Mesendoderm (in vitro differentiated cells): ENCODE measurements around the gene COL19A1.

Source experiments
- DNase-seq: peaks from one replicate; pipeline ENCODE4 v3.0.0; 2013
- H2AK5ac ChIP-seq: 2 replicates; pipeline ENCODE4 v1.6.1; 2013; ENCODE audit warnings: low read length, inconsistent platforms
- H2BK120ac ChIP-seq: 2 replicates; pipeline ENCODE4 v1.6.1; 2013; ENCODE audit warnings: low read depth, mild to moderate bottlenecking, low read length, moderate library complexity, mixed read lengths
- H2BK15ac ChIP-seq: replicated peaks from 2 replicates; pipeline ENCODE4 v1.6.1; 2013; ENCODE audit warnings: low read depth, mild to moderate bottlenecking, moderate library complexity
- H2BK5ac ChIP-seq: 2 replicates; pipeline ENCODE4 v1.6.1; 2013; ENCODE audit warnings: low read length, inconsistent platforms
- H3K18ac ChIP-seq: 2 replicates; pipeline ENCODE4 v1.6.1; 2013; ENCODE audit warnings: mild to moderate bottlenecking, low read length, mixed read lengths
- H3K23ac ChIP-seq: one replicate; pipeline ENCODE4 v1.6.1; 2013; ENCODE audit warnings: low read length
- H3K27ac ChIP-seq: 2 replicates; pipeline ENCODE4 v1.5.1; 2013; ENCODE audit warnings: low read depth, mild to moderate bottlenecking, inconsistent platforms, low read length, moderate library complexity
- H3K27me3 ChIP-seq: 2 replicates; pipeline ENCODE4 v1.6.1; 2013; ENCODE audit warnings: low read length, control low read depth, mild to moderate bottlenecking, inconsistent platforms; ENCODE audit not compliant: insufficient read depth, poor library complexity
- H3K36me3 ChIP-seq: 2 replicates; pipeline ENCODE4 v1.6.1; 2013; ENCODE audit warnings: low read length, inconsistent platforms; ENCODE audit not compliant: control insufficient read depth, insufficient read depth
- H3K4ac ChIP-seq: one replicate; pipeline ENCODE4 v1.6.1; 2013; ENCODE audit warnings: low read depth, mild to moderate bottlenecking, low read length, moderate library complexity
- H3K4me1 ChIP-seq: 2 replicates; pipeline ENCODE4 v1.6.1; 2013; ENCODE audit warnings: low read depth, low read length, inconsistent platforms; ENCODE audit not compliant: control insufficient read depth
- H3K4me2 ChIP-seq: 2 replicates; pipeline ENCODE4 v1.6.1; 2013; ENCODE audit warnings: low read length
- H3K4me3 ChIP-seq: 2 replicates; pipeline ENCODE4 v1.5.1; 2013; ENCODE audit warnings: mild to moderate bottlenecking, low read length
- H3K56ac ChIP-seq: one replicate; pipeline ENCODE4 v1.6.1; 2013; ENCODE audit warnings: low read length
- H3K79me1 ChIP-seq: 2 replicates; pipeline ENCODE4 v1.6.1; 2013; ENCODE audit warnings: low read length, inconsistent platforms
- H3K79me2 ChIP-seq: 2 replicates; pipeline ENCODE4 v1.6.1; 2013; ENCODE audit warnings: mild to moderate bottlenecking, low read length; ENCODE audit not compliant: control insufficient read depth, insufficient read depth
- H3K9ac ChIP-seq: 2 replicates; pipeline ENCODE4 v1.6.1; 2013; ENCODE audit warnings: low read length, inconsistent platforms
- H4K5ac ChIP-seq: one replicate; pipeline ENCODE4 v1.6.1; 2013; ENCODE audit warnings: low read length
- H4K8ac ChIP-seq: one replicate; pipeline ENCODE4 v1.6.1; 2013; ENCODE audit warnings: low read depth, mild to moderate bottlenecking, control low read depth, low read length, moderate library complexity
- WGBS: extraction: QIAGEN DNeasy Blood & Tissue Kit; methylation state at CpG from one replicate; pipeline ENCODE4 v1.1.7; 2013; ENCODE audit warnings: low lambda C conversion rate, missing lambda C conversion rate; ENCODE audit not compliant: insufficient coverage; ENCODE audit errors: extremely low coverage; 5-methylcytosine and 5-hydroxymethylcytosine counted together

Gene COL19A1

DNA sequence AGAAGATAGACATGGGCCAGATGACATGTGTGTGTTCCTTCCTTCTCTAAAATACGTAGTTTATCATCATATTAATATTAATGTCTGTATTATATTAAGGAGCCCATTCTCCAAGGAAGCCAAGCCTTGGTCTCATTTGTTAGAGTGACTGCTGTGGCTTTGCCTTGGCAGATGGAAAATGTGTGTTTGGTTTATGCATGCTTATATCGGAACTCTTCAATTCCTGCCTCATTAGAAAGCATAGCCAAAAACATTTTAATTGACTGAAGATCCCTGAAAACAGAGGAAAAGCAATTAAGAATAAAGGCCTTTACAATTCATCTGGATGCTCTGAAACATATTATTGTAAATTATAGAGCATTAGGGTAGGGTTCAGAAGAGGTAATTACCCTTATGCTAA lies 330.2 kb downstream of the COL19A1 start:
- Histone ChIP-seq H3K4me1 (no peaks in the 10 kb centered on the region), H3K18ac (no peak overlapping the region), H3K23ac (no peak overlapping the region), H3K56ac (no peak overlapping the region), H3K79me1 (no peaks in the 10 kb centered on the region), H3K9ac (no peak overlapping the region), H3K4ac (no peak overlapping the region), H3K27ac (no peak overlapping the region), H2BK5ac (no peak overlapping the region), H3K4me2 (no peak overlapping the region), H3K36me3 (no peaks in the 10 kb centered on the region), H4K5ac (no peak overlapping the region), H3K27me3 (no peaks in the 10 kb centered on the region), H2AK5ac (no peak overlapping the region), H3K79me2 (no peaks in the 10 kb centered on the region), H4K8ac (no peak overlapping the region), H3K4me3 (no peak overlapping the region), H2BK120ac (no peak overlapping the region), H2BK15ac (no peak overlapping the region)
- no CpG with 5 or more reads among the region's 2 CpGs for WGBS
- DNase-seq = no peak

GRCh38 chr6:70198785-70199184 lies 332.4 kb downstream of the COL19A1 start:
- H3K4ac ChIP-seq = no peak overlapping the region
- peak; percentile 33 for DNase-seq
- no peak overlapping the region for H2BK15ac ChIP-seq
- H3K18ac ChIP-seq = no peak overlapping the region
- H3K4me1 ChIP-seq = no peaks in the 10 kb centered on the region
- no peak overlapping the region for H4K8ac ChIP-seq
- no peak overlapping the region for H2AK5ac ChIP-seq
- no peak overlapping the region for H3K27ac ChIP-seq
- H2BK120ac ChIP-seq = no peak overlapping the region
- H3K79me1 ChIP-seq = no peaks in the 10 kb centered on the region
- no peak overlapping the region for H3K56ac ChIP-seq
- H3K23ac ChIP-seq = no peak overlapping the region
- no peaks in the 10 kb centered on the region for H3K27me3 ChIP-seq
- H3K4me3 ChIP-seq = no peak overlapping the region
- no peaks in the 10 kb centered on the region for H3K79me2 ChIP-seq
- no peak overlapping the region for H3K4me2 ChIP-seq
- no peak overlapping the region for H3K9ac ChIP-seq
- no CpG with 5 or more reads among the region's 2 CpGs for WGBS
- no peaks in the 10 kb centered on the region for H3K36me3 ChIP-seq
- no peak overlapping the region for H4K5ac ChIP-seq
- no peak overlapping the region for H2BK5ac ChIP-seq

DNA sequence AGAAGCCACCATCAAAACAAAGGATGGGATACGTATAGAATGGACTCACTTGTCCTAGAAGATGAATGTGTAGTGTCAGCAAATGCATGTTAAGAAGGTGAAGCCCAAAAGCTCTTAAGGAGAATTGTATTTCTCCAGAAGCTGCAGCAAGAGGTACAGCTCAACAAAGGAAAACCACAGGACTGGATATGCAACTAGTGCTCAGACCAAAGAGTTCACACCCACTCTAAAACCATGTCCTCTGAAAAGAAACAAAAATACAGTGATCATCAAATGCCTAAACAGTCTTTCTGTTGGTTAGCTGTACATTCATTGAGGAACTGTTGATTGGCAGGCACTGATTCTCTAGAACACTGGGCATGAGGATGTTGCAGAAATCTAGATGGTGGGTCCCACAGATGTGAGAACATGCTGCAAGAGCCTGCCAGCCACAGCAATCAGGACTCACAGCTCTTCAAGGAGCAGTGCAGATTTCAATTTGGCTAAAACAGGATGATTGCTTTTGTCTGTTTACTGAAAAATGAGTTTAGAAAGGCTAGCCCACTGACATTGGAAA lies 342.0 kb downstream of the COL19A1 start:
- Histone ChIP-seq H3K4ac (no peak overlapping the region), H4K8ac (no peak overlapping the region), H3K79me2 (no peaks in the 10 kb centered on the region), H3K4me1 (no peaks in the 10 kb centered on the region), H3K4me3 (no peak overlapping the region), H2BK15ac (no peak overlapping the region), H2BK5ac (no peak overlapping the region), H3K18ac (no peak overlapping the region), H3K23ac (no peak overlapping the region), H3K56ac (no peak overlapping the region), H3K4me2 (no peak overlapping the region), H2AK5ac (no peak overlapping the region), H3K36me3 (no peaks in the 10 kb centered on the region), H3K9ac (no peak overlapping the region), H3K27me3 (no peaks in the 10 kb centered on the region), H2BK120ac (no peak overlapping the region), H4K5ac (no peak overlapping the region), H3K79me1 (no peaks in the 10 kb centered on the region), H3K27ac (no peak overlapping the region)
- WGBS = no CpG with 5 or more reads among the region's 1 CpG
- DNase-seq = no peak

DNA sequence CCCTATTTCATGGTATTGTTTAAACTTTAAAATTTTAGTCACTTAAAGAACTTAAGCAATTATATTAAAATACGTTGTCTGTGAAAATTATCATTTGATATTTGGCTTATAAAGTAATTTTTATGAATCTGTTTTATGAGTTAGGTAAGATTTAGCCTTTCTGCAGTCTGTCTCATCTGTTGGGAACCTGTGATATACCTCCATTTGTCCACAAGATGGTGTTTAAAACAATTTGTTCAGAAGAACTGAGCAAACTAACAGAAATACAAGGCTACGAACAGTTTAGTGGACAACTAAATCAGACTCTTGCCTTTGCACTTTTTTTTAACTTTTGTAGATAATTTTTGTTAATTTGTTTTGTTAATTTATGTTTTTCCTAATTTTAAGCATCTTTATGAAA lies 344.1 kb downstream of the COL19A1 start:
- no peak overlapping the region for H3K4ac ChIP-seq

GRCh38 chr6:70215460-70216108 lies 349.2 kb downstream of the COL19A1 start:
- Histone ChIP-seq H3K36me3 (no peaks in the 10 kb centered on the region), H3K27ac (no peak overlapping the region), H3K9ac (no peak overlapping the region), H2BK5ac (no peak overlapping the region), H2AK5ac (no peak overlapping the region), H3K79me1 (no peaks in the 10 kb centered on the region), H3K27me3 (no peaks in the 10 kb centered on the region), H4K8ac (no peak overlapping the region), H2BK15ac (no peak overlapping the region), H2BK120ac (no peak overlapping the region), H3K4me3 (no peak overlapping the region), H4K5ac (no peak overlapping the region), H3K56ac (no peak overlapping the region), H3K4me2 (no peak overlapping the region), H3K23ac (no peak overlapping the region), H3K79me2 (no peaks in the 10 kb centered on the region), H3K4me1 (no peaks in the 10 kb centered on the region), H3K18ac (no peak overlapping the region), H3K4ac (no peak overlapping the region)
- DNase-seq = no peak
- no CpG with 5 or more reads among the region's 4 CpGs for WGBS

More for the DNA sequence above, 344.1 kb downstream of the COL19A1 start:
- Histone ChIP-seq H3K4me1 (no peaks in the 10 kb centered on the region), H2BK5ac (no peak overlapping the region), H3K27me3 (no peaks in the 10 kb centered on the region), H4K8ac (no peak overlapping the region), H3K23ac (no peak overlapping the region), H3K9ac (no peak overlapping the region), H3K56ac (no peak overlapping the region), H2BK15ac (no peak overlapping the region), H2BK120ac (no peak overlapping the region), H3K4me3 (no peak overlapping the region), H3K18ac (no peak overlapping the region), H2AK5ac (no peak overlapping the region), H3K79me1 (no peaks in the 10 kb centered on the region), H4K5ac (no peak overlapping the region), H3K27ac (no peak overlapping the region), H3K4me2 (no peak overlapping the region), H3K79me2 (no peaks in the 10 kb centered on the region), H3K36me3 (no peaks in the 10 kb centered on the region)
- DNase-seq = peak; percentile 10
- WGBS = no CpG with 5 or more reads among the region's 2 CpGs

DNA sequence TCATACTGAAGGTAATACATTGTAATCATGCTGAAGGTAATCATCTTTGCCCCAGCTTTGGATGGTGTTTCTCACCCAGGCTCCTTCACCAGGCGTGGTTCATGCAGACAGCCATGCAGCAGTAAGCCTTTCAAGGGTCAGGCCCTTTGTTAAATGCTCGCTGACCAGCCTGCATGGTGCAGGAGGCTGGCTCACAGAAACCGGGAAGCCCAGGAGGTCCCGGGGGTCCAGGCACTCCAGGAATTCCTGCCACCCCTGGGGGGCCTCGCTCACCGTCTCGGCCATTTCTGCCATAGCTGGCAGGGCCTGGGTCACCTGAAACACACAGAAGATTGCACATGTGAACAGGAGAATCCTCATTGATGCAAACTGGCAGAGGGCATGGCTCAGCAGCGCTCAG lies 350.4 kb downstream of the COL19A1 start:
- Histone ChIP-seq H3K27ac (no peak overlapping the region), H3K79me1 (no peaks in the 10 kb centered on the region), H2BK120ac (no peak overlapping the region), H2BK15ac (no peak overlapping the region), H3K79me2 (no peaks in the 10 kb centered on the region), H3K4me1 (no peaks in the 10 kb centered on the region), H4K8ac (no peak overlapping the region), H3K36me3 (no peaks in the 10 kb centered on the region), H3K9ac (no peak overlapping the region), H2BK5ac (no peak overlapping the region), H4K5ac (no peak overlapping the region), H2AK5ac (no peak overlapping the region), H3K18ac (no peak overlapping the region), H3K4ac (no peak overlapping the region), H3K56ac (no peak overlapping the region), H3K4me3 (no peak overlapping the region), H3K23ac (no peak overlapping the region), H3K4me2 (no peak overlapping the region), H3K27me3 (no peaks in the 10 kb centered on the region)
- no CpG with 5 or more reads among the region's 8 CpGs for WGBS
- no peak for DNase-seq
